GM03348 (cell line): Measurements from ENCODE around the gene FITM2.

Experiments
- DNase-seq: peaks from one replicate; pipeline ENCODE4 v3.0.0; 2012; ENCODE audit warnings: low spot score

Gene FITM2

DNA sequence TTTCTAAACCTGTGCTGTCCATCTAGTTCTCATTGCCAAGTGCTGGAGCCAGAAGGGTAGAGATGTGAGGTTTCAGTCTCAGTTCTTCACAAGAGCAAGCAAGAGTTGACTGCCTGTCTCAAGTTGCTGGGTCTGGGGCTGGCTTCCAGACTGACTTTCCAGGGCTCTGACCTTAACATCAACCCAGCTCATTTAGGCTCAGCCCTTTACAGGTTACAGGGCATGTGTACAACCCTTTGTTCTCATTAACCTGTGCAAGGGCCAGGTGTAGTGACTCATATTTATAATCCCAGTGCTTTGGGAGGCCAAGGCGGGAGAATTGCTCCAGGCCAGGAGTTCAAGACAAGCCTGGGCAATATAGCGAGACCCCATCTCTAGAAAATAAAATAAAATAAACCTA is 30.6 kb downstream of the FITM2 start:
- no peak for DNase-seq

DNA sequence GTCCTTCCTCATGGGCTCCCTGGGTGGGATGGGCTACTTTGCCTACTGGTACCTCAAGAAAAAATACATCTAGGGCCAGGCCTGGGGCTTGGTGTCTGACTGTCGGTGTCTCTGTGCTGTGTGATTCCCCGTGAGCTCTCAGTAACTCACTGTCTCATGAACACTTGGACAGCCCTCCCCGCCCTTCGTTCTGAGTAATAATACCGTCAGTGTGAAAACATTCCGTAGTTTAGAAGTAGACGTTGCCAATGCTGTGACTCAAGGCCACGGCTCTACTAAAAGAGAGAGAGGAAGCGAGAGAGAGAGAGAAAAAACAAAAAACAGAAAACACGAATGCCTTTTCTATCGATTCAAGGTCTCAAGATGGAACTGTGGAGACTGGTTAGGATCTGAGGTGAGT is 31.8 kb downstream of the FITM2 start:
- peak; percentile 73 for DNase-seq

DNA sequence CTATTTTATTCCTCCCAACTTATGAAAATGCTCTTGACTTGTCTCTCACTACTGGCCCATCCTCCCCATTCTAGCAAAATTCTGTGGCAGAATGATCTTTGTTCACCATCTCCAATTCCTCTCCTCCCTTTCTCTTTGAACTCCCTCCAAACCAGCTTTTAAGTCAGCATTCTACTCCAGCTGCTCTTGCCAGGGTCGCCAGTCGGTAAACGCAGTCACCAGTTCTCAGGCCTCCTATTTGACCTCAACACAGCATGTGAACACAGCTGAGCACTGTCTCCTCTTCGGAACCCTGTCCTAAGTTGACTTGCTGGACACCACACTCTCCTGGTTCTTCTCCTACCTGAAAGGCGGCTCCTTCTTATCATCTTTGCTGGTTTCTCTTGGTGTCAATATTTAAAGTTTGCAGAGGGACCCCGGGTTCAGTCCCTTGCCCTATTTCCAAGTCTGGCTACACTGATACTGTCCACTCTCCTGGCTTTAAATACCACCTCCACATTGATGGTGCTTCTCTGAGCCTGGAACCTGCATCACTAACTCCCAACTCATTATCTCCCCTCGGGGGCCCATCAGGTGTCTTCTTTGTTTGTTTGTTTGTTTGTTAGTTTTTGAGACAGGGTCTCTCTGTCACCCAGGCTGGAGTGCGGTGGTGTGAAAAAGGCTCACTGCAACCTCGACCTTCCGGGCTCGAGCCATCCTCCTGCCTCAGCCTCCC is 36.5 kb downstream of the FITM2 start:
- DNase-seq: no peak

DNA sequence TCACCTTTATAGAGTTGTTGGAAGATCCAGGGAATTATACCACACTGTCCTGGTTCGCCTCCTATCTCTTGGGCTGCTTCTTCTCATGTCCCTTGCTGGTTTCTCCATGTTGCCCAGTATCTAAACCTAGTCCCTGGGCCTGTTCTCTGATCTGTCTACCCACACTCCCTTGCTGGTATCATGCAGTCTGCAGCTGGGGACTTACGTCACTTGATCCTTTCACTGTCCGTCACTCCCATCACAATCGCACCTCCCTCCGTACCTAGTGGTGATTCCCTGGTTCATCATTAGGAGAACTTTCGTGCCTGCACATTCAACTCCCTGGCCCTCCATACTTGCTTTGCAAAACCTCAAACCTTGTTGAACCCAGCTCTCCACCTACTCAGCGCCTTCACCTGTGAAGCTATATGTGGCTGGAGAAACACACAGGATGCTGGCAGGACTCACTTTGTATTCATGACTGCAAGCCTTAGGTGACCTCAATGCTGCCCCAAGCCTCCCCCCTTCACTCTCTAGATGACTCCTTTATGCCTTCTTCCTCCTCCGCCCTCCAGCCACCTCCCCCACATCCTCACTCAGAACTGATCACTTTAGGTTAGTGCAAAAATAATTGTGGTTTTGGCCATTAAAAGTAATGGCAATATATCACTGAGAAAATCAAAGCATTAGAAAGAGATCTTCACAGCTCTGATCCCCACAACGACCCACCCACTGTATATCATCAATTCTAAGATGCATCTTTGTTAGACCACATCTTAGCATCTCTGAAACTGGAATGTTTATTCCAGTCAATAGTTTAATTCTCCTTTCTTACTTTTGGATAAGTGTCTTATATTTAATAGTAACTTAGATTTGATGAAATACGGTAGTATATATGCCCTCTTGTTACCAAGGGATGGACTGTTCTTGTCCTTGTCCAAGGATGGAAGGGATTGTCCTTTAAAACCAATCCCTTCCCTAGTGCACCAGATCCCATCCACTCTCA is 37.5 kb downstream of the FITM2 start:
- no peak for DNase-seq

DNA sequence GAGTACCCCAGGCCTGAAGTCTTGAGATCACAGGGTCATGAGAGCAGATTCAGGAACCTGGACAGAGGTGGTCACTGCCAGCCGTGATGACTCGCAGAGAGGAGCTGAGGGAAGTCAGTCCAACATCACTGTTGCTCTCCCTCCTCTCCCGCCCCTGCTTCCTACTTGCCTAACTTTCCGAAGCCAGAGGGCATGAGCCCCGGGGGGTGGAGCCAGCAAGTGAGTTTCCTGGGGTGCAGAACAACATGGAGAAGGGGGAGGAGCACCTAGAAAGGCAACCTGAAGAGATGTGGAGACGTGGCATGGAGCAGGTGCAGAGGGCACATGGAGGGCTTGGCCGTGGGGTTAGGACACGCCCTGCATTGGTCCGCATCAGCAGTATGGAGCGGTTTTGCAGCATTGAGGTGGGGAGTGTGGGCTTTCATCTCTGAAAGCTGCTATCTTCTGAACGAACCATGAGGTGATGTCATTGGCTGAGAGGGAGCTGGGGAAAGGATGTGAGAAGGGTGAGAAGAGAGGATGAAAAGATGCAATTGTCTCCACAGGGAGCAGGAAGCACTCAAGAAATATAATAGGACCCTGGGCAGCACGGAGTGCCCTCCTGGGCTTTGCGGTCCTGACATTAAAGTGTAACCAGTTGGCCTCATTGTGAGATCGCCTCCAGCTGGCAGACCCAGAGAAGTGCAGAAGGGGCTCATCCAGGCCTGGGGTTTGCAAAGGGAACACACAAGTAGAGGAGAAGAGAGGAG is 38.9 kb downstream of the FITM2 start:
- no peak for DNase-seq

DNA sequence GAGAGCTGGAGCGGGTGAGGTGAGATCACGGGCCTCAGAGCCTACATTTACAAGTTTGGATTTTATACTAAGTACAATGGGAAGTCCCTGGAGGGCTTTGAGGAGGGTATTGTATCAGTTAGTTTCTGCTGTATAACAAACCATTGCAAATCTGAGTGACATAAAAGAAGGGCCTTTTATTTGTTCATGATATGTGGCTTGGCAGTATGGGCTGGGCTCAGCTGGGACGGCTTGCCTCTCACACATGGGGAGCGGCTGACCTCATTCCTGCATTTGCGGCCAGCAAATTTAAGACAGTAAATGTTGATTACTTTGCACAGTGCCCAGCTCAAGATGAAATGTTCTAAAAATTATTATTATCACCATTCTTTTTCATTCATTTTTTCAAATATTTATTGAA is 42.2 kb downstream of the FITM2 start:
- no peak for DNase-seq

DNA sequence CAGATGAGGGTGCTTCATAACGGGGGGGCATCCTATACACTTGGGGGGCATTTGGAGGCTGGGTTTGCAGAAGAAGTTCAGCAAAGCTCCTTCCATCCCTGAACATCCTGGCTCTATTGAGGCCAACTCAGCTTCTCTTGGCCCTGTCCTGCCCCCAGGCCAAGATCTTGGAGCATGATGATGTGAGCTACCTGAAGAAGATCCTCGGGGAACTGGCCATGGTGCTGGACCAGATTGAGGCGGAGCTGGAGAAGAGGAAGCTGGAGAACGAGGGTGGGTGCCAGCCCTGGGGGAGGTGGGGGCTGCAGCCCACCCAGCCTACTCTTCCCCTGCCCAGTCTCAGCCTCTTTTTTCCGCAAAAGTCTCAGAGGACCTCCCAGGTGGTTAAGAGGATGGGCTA is 46.7 kb downstream of the FITM2 start:
- no peak for DNase-seq

DNA sequence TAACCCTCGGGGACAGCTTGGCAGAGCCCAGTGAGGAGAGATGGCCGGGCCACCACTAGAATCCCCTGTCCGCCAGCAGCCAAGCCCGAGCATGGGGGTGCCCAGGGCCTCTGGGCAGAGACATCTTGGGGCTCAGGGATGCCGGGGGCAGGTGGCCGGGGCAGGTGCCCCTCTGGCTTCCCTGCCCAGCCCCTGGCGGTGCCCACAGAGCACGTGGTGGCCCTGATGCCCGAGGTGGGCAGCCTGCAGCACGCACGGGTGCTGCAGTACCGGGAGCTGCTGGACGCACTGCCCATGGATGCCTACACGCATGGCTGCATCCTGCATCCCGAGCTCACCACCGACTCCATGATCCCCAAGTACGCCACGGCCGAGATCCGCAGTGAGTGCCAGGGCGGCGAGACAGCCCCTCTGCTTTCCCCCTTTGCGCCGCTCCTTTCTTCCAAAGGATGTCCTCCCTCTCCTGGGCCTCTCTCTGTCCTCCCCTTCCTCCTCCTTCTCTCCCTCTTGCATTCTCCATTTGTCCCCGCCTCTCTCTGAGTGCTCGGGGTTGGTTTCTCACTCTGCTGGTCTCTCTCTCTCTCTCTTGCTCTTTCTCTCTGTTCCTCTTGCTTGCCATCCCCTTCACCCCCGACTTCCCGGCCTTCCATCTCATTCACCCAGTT is 52.6 kb downstream of the FITM2 start:
- DNase-seq: no peak

DNA sequence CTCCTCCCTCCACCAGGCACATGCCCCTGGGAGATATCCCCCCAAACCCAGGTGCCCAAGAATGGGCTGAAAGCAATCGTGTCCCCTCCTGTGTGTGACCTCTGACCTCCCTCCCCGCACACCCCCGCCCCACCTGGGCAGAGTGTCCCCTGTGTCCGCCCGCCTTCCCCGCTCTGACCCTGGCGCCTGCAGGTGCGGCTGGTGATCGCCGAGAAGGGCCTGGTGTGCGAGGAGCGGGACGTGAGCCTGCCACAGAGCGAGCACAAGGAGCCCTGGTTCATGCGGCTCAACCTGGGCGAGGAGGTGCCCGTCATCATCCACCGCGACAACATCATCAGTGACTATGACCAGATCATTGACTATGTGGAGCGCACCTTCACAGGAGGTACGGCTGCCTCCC is 54.0 kb downstream of the FITM2 start:
- no peak for DNase-seq

DNA sequence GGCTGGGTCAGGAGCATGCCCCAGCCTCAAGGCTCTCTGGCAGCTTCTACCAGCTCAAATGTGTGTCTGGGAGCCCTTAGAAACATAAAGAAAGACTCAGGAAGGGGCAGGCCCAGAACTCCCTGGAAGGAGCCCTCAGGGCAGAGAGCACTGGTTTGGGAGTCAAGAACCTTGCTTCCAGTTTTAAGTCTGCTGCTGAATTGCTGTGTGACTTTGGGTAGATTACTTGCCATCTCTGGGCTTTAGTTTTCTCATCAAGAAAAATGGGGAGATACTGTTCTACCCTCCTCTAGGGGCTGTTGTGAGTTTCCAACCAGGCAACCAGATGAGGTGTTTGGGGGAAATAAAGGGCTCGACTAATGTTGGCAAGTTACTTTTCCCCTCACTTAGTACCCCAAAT is 55.1 kb downstream of the FITM2 start:
- no peak for DNase-seq

DNA sequence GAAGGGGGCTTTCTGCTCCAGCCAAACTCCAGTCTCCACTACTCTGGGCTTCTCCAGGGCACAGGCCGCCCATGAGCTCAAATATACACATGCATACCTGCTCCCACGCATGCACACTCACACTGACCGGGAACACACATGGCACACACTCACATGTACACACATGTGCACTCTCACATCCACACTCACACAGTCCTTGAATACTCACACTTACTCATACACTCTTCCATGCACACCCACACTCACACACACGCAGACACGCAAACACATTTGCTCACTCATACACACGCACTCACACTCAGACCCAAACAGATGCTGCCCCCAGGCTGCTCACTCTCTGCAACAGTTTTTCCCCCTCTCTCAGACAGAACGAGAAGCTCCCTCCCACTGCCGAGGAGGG is 56.9 kb downstream of the FITM2 start:
- DNase-seq: no peak

DNA sequence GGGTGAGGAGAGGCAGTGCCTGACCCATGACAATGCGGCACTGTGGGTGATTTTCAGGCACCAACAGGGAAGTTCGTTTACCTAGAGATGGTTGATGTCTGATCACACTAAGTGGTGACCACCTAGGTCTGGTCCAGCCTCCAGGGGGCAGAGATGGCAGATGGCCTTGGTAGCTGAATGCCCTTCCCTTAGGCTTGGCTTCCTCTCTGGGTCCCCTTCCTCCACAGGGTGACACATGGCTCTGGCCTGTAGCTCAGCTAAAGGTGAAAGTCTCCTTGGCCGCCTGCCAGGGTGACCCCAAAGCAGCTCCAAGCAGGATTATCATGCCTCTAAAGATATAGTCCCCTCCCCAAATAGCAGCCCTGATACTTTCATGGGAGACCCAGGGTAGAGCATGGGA is 57.5 kb downstream of the FITM2 start:
- no peak for DNase-seq
